GM12801 (cell line): ENCODE measurements around the gene CA6.

Source experiments
- CTCF ChIP-seq: IDR thresholded peaks from one replicate; pipeline ENCODE4 v1.5.1; 2011; ENCODE audit warnings: control low read depth; ENCODE audit not compliant: insufficient read length; ENCODE audit errors: extremely low read depth

The CA6 gene

GRCh38 chr1:8956461-8957349 is 11.0 kb downstream of the CA6 start:
- TF ChIP-seq CTCF, result no peak

- peak; percentile 16 for TF ChIP-seq CTCF
Observed at GRCh38 chr1:8962812-8963530, 17.3 kb downstream of the CA6 start.

- TF ChIP-seq CTCF, result no peak
Observed at GRCh38 chr1:8963963-8964362, 18.3 kb downstream of the CA6 start.

GRCh38 chr1:8965121-8965820 is 19.6 kb downstream of the CA6 start:
- TF ChIP-seq CTCF, result no peak

- TF ChIP-seq CTCF, result no peak
Observed at GRCh38 chr1:8966606-8967005, 20.9 kb downstream of the CA6 start.

GRCh38 chr1:8969937-8970336 is 24.3 kb downstream of the CA6 start:
- no peak for TF ChIP-seq CTCF

- no peak for TF ChIP-seq CTCF
Observed at GRCh38 chr1:8970870-8971337, 25.2 kb downstream of the CA6 start.
